ENCODE results near the gene FABP3.

Gene FABP3

GRCh38 chr1:31371121-31371959 is 1.5 kb downstream of the FABP3 start:
- DNase-seq (ENCODE audit: low read depth, low spot score): no peak

GRCh38 chr1:31370565-31370964 is 2.3 kb downstream of the FABP3 start:
- DNase-seq (ENCODE audit: low read depth, low spot score): no peak
- Histone ChIP-seq H3K36me3 (ENCODE audit: insufficient read depth, low read length) (no peaks in the 10 kb centered on the region), H3K9me3 (ENCODE audit: low read depth, low read length) (no peaks in the 10 kb centered on the region), H3K9ac (ENCODE audit: insufficient read length) (no peak overlapping the region), H3K27ac (no peak overlapping the region), H3K4me3 (no peak overlapping the region)
- no peak for TF ChIP-seq FOXP2 (optimal IDR thresholded peaks at IDR 0.05; ENCODE audit: control extremely low read depth, extremely low read length, insufficient read depth)

More at GRCh38 chr1:31371121-31371959, 1.5 kb downstream of the FABP3 start:
- H3K27ac ChIP-seq: no peak overlapping the region
- H3K9ac ChIP-seq (ENCODE audit: insufficient read length): no peak overlapping the region
- TF ChIP-seq FOXP2 (optimal IDR thresholded peaks at IDR 0.05; ENCODE audit: control extremely low read depth, extremely low read length, insufficient read depth) (no peak), POLR2AphosphoS5 (IDR thresholded peaks at IDR 0.05; ENCODE audit: borderline replicate concordance, low read depth, low read length) (no peak), EZH2 (IDR thresholded peaks at IDR 0.05) (no peak)
- no peaks in the 10 kb centered on the region for H3K36me3 ChIP-seq (ENCODE audit: insufficient read depth, low read length)
- no peaks in the 10 kb centered on the region for H3K9me3 ChIP-seq (ENCODE audit: low read depth, low read length)
- no peak overlapping the region for H3K4me3 ChIP-seq

GRCh38 chr1:31370021-31370420 is 2.9 kb downstream of the FABP3 start:
- H3K4me3 ChIP-seq: no peak overlapping the region
- TF ChIP-seq POLR2AphosphoS5 (IDR thresholded peaks at IDR 0.05; ENCODE audit: borderline replicate concordance, low read depth, low read length) (no peak), EZH2 (IDR thresholded peaks at IDR 0.05) (no peak), FOXP2 (optimal IDR thresholded peaks at IDR 0.05; ENCODE audit: control extremely low read depth, extremely low read length, insufficient read depth) (no peak)
- H3K9me3 ChIP-seq (ENCODE audit: low read depth, low read length): no peaks in the 10 kb centered on the region
- peaks cover under 1% of the 10 kb centered on the region; the same call in 1 of the 2 replicates for H3K36me3 ChIP-seq (ENCODE audit: insufficient read depth, low read length)
- no peak overlapping the region for H3K9ac ChIP-seq (ENCODE audit: insufficient read length)
- no peak for DNase-seq (ENCODE audit: low read depth, low spot score)
- H3K27ac ChIP-seq: no peak overlapping the region

GRCh38 chr1:31368611-31369107 is 4.2 kb downstream of the FABP3 start:
- Histone ChIP-seq H3K27ac (no peak overlapping the region), H3K36me3 (ENCODE audit: insufficient read depth, low read length) (peaks cover 10% of the 10 kb centered on the region), H3K9me3 (ENCODE audit: low read depth, low read length) (no peaks in the 10 kb centered on the region), H3K4me3 (no peak overlapping the region), H3K9ac (ENCODE audit: insufficient read length) (no peak overlapping the region)
- TF ChIP-seq EZH2 (IDR thresholded peaks at IDR 0.05): no peak
- TF ChIP-seq FOXP2 (optimal IDR thresholded peaks at IDR 0.05; ENCODE audit: control extremely low read depth, extremely low read length, insufficient read depth): no peak
- no peak for TF ChIP-seq POLR2AphosphoS5 (IDR thresholded peaks at IDR 0.05; ENCODE audit: borderline replicate concordance, low read depth, low read length)
- no peak for DNase-seq (ENCODE audit: low read depth, low spot score)

GRCh38 chr1:31366796-31367195 is 6.1 kb downstream of the FABP3 start:
- TF ChIP-seq EZH2 (IDR thresholded peaks at IDR 0.05) (no peak), FOXP2 (optimal IDR thresholded peaks at IDR 0.05; ENCODE audit: control extremely low read depth, extremely low read length, insufficient read depth) (no peak), POLR2AphosphoS5 (IDR thresholded peaks at IDR 0.05; ENCODE audit: borderline replicate concordance, low read depth, low read length) (no peak)
- H3K9ac ChIP-seq (ENCODE audit: insufficient read length): no peak overlapping the region
- H3K36me3 ChIP-seq (ENCODE audit: insufficient read depth, low read length): peaks cover 10% of the 10 kb centered on the region
- H3K27ac ChIP-seq: no peak overlapping the region
- H3K9me3 ChIP-seq (ENCODE audit: low read depth, low read length): no peaks in the 10 kb centered on the region
- H3K4me3 ChIP-seq: no peak overlapping the region
- no peak for DNase-seq (ENCODE audit: low read depth, low spot score)

- Histone ChIP-seq H3K9ac (ENCODE audit: insufficient read length) (no peak overlapping the region), H3K4me3 (no peak overlapping the region), H3K9me3 (ENCODE audit: low read depth, low read length) (no peaks in the 10 kb centered on the region), H3K27ac (no peak overlapping the region), H3K36me3 (ENCODE audit: insufficient read depth, low read length) (peaks cover 10% of the 10 kb centered on the region)
- TF ChIP-seq POLR2AphosphoS5 (IDR thresholded peaks at IDR 0.05; ENCODE audit: borderline replicate concordance, low read depth, low read length) (no peak), FOXP2 (optimal IDR thresholded peaks at IDR 0.05; ENCODE audit: control extremely low read depth, extremely low read length, insufficient read depth) (no peak), EZH2 (IDR thresholded peaks at IDR 0.05) (no peak)
- no peak for DNase-seq (ENCODE audit: low read depth, low spot score)
Observed at GRCh38 chr1:31364561-31365250, 8.2 kb downstream of the FABP3 start.

GRCh38 chr1:31362032-31362431 is 10.8 kb downstream of the FABP3 start:
- Histone ChIP-seq H3K27ac (no peak overlapping the region), H3K9ac (ENCODE audit: insufficient read length) (no peak overlapping the region), H3K36me3 (ENCODE audit: insufficient read depth, low read length) (peaks cover 10% of the 10 kb centered on the region), H3K4me3 (no peak overlapping the region), H3K9me3 (ENCODE audit: low read depth, low read length) (no peaks in the 10 kb centered on the region)
- DNase-seq (ENCODE audit: low read depth, low spot score): no peak
- no peak for TF ChIP-seq FOXP2 (optimal IDR thresholded peaks at IDR 0.05; ENCODE audit: control extremely low read depth, extremely low read length, insufficient read depth)
- no peak for TF ChIP-seq EZH2 (IDR thresholded peaks at IDR 0.05)
- no peak for TF ChIP-seq POLR2AphosphoS5 (IDR thresholded peaks at IDR 0.05; ENCODE audit: borderline replicate concordance, low read depth, low read length)

GRCh38 chr1:31361607-31362006 is 11.3 kb downstream of the FABP3 start:
- no peaks in the 10 kb centered on the region for H3K9me3 ChIP-seq (ENCODE audit: low read depth, low read length)
- no peak overlapping the region for H3K4me3 ChIP-seq
- peaks cover 10% of the 10 kb centered on the region for H3K36me3 ChIP-seq (ENCODE audit: insufficient read depth, low read length)
- TF ChIP-seq EZH2 (IDR thresholded peaks at IDR 0.05): no peak
- no peak for TF ChIP-seq FOXP2 (optimal IDR thresholded peaks at IDR 0.05; ENCODE audit: control extremely low read depth, extremely low read length, insufficient read depth)
- TF ChIP-seq POLR2AphosphoS5 (IDR thresholded peaks at IDR 0.05; ENCODE audit: borderline replicate concordance, low read depth, low read length): no peak
- no peak for DNase-seq (ENCODE audit: low read depth, low spot score)
- no peak overlapping the region for H3K9ac ChIP-seq (ENCODE audit: insufficient read length)
- no peak overlapping the region for H3K27ac ChIP-seq

Measured in SK-N-MC (cell line).